Astrocyte of the spinal cord (primary cell): ENCODE measurements around the gene ARHGAP15.

Experiments used
- DNase-seq: peaks from one replicate; pipeline ENCODE4 v3.0.0; 2011; ENCODE audit warnings: low read depth, low spot score
- H3K4me3 ChIP-seq: 2 replicates; pipeline ENCODE4 v1.5.1; 2011; ENCODE audit warnings: low read depth, mild to moderate bottlenecking, low read length, moderate library complexity
- in situ Hi-C: cut with HindIII; loops from 2 replicates; pipeline ENCODE4 v1.10.0; 2017; ENCODE audit warnings: low sequenced_read_pairs
- TF ChIP-seq, protein P1 (sequence below): IDR thresholded peaks from 2 replicates; pipeline ENCODE4 v1.5.1; 2012; ENCODE audit warnings: low read depth, mild to moderate bottlenecking, low read length, inconsistent platforms

Gene ARHGAP15

DNA sequence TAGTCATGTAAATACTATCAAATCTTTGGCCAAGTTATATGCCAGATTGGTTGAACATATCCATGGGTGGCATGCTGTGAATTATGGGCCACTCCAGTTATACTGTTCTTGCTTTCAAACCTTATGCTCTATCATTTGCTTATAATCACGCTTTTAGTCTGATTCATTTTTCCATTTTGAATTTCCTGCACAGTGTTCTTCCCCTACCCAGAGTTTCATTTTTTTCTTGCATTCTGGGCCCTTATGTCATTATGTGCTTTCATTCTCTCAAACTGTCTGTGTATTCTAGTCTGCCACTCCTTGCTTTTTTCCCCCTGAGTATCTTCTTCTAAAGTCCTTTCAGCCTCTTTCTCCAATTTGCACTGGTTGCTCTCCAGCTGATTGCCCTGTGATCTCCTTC lies 364.1 kb downstream of the ARHGAP15 start:
- in situ Hi-C loops: no loop called here
- no peak for DNase-seq
- TF ChIP-seq, protein P1, sequence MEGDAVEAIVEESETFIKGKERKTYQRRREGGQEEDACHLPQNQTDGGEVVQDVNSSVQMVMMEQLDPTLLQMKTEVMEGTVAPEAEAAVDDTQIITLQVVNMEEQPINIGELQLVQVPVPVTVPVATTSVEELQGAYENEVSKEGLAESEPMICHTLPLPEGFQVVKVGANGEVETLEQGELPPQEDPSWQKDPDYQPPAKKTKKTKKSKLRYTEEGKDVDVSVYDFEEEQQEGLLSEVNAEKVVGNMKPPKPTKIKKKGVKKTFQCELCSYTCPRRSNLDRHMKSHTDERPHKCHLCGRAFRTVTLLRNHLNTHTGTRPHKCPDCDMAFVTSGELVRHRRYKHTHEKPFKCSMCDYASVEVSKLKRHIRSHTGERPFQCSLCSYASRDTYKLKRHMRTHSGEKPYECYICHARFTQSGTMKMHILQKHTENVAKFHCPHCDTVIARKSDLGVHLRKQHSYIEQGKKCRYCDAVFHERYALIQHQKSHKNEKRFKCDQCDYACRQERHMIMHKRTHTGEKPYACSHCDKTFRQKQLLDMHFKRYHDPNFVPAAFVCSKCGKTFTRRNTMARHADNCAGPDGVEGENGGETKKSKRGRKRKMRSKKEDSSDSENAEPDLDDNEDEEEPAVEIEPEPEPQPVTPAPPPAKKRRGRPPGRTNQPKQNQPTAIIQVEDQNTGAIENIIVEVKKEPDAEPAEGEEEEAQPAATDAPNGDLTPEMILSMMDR: no peak
- H3K4me3 ChIP-seq: no peak overlapping the region

DNA sequence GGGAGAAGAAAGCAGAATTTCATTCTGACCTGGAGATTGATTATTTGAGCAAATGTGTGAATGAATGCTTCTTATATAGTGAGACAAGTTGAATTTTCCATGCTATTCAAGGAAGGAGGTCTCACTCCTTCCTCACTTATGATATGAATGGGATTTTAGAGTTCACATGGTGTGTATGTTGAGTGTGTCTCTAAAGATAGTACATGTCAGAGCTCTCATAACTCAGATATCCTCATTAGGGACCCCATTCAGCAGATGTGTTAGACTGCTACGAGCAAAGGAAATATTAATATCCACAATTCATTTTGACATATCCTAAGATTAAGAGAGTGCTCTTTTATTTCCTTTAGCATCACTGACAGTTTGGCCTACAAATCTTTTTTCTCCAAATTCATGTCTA lies 368.5 kb downstream of the ARHGAP15 start:
- DNase-seq: no peak
- in situ Hi-C loops: no loop called here
- no peak overlapping the region for H3K4me3 ChIP-seq
- TF ChIP-seq, protein P1: no peak

DNA sequence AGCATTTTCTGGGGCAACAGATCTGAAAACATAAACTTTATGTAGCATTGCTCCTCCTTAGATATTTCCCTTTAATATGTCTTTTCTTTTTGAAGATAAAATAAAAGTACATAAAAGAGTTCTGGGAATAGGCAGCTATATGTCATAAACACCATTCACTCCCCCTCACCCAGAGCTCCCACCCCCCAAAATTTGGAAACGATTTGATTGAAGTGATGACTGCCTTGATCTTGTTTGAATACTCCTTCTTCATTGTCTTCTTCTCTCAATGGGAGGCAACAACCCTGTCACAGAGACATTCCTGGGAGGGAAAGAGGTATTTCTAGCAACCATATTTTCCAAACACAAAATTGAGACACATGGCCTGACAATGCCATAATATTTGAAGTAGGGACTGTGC lies 369.3 kb downstream of the ARHGAP15 start:
- TF ChIP-seq, protein P1: no peak
- DNase-seq: no peak
- in situ Hi-C loops: no loop called here
- no peak overlapping the region for H3K4me3 ChIP-seq

DNA sequence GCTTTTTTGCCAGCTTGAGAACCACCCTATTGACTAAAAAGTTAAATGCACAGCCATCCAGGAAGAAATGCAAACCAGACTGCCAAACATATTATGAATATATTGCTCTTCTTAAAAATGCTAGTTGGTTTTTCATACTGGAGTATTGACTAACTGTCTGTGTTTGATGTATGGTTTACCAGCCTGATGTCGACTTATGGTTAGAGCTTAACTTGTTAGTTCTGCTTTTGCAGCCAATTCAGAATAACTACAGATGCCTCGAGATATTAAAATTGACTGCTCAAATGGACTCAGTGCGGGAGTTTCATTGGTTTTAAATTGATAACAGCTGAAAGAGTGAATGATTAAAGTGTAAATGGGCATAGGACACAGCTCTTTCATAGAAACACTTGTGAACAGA lies 369.8 kb downstream of the ARHGAP15 start:
- no peak for DNase-seq
- TF ChIP-seq, protein P1: no peak
- H3K4me3 ChIP-seq: no peak overlapping the region

DNA sequence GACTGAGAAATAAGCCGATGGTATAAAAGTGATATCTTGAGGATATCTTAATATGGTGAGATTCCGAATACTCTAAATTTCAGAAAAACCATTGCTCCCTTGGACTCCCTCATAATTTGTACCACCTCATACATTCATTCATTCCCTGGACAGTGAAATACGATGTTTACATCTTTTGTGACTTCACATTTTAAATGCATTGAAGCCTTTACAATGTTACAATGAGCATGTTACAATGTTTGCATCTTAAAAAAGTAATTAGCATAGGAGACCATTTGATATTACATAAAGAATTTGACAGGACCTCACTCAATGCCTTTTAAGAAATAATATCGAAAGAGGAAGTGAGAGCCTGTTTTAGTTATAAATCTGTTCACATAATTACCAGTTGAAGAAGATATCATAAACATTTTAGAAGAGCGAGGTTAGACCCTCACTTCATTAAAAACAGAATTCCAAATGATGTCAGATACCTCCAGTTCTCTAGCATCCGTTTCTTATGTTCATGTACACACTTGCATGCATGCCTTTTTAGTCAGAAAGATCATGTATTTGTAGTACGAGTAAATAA lies 372.0 kb downstream of the ARHGAP15 start:
- TF ChIP-seq, protein P1: no peak
- H3K4me3 ChIP-seq: no peak overlapping the region
- in situ Hi-C loops: no loop called here
- DNase-seq: no peak

More for the DNA sequence above, 369.8 kb downstream of the ARHGAP15 start:
- in situ Hi-C loops: no loop called here

DNA sequence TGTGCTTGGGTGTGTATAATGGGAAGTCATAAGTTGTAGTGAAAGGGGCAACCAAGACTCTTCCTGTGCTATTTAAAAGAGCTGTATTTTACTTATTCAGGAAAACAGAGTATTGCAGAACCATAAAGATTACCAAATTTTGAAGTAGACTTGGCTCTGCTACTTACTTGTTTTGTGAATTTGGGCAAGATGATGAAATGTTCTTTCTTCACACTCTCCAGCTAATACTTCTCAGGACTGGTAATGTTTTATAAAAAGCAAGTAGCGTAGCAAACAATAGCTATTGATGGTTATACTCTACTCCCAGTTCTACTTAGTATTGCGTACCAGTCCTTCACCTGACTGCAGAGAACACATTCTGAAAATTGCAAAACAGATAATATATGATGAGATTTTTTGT lies 374.1 kb downstream of the ARHGAP15 start:
- H3K4me3 ChIP-seq: no peak overlapping the region
- DNase-seq: no peak
- in situ Hi-C loops: no loop called here
- TF ChIP-seq, protein P1: no peak

DNA sequence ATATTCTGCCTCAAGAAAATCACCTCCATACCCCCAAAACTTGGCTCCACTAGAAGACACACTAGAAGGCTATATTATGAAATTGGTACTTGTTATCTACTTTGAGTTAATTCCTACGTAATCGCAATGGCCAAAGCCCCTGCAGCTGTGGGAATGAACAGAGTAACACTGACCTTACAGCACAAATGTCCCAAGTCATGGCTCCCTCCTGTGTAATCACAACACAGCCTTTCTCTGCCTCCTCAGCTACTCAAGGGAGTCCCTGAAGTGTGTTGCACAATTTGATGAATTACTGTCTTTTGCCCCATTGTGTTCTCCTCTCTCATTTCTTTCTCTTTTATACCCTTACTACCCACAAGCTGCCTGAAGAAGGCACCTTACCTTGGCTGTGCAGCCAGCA lies 375.2 kb downstream of the ARHGAP15 start:
- H3K4me3 ChIP-seq: no peak overlapping the region
- DNase-seq: no peak
- TF ChIP-seq, protein P1: no peak
- in situ Hi-C loops: no loop called here
